HepG2 (cell line): ENCODE measurements around the gene BIN1. TPM values are rescaled to one million over a fixed set of nuclear protein-coding genes. Genes with fewer than 3 reads are reported as not detected.

Source experiments
- ATAC-seq: fragments of 200-7000 bp; cut with Tn5 transposase; 3 replicates; pipeline ENCODE4 v1.9.1; 2020; ENCODE audit warnings: mild to moderate bottlenecking, moderate library complexity
- BruUV-seq: library from RNA; stranded (reverse); fragments of 400-500 nt; replicated peaks from 2 replicates; lab custom pipeline; 2021; lab: Mats Ljungman, UMichigan
- CTCF ChIA-PET: fragments of 300-600 bp; formaldehyde crosslinking; extraction: SDS; loops from one replicate; lab custom pipeline; 2021; ENCODE audit warnings: low total read pairs, inconsistent platforms, low intra/inter-chr PET ratio; lab: Yijun Ruan, JAX
- POLR2A ChIA-PET: fragments of 350-600 bp; sonication (Branson Sonifier 250); formaldehyde crosslinking; loops from one replicate; lab custom pipeline; 2020; ENCODE audit warnings: antibody characterized with exemption, inconsistent platforms; lab: Yijun Ruan, JAX
- DNase-seq: peaks from one replicate; pipeline ENCODE4 v3.0.0-alpha.2; 2015; ENCODE audit warnings: low spot score
- FAIRE-seq: peaks from 3 replicates; lab custom pipeline; 2011; peaks lifted over from hg19 to GRCh38; lab: Jason Lieb, UNC
- H2AFZ ChIP-seq: one replicate; pipeline ENCODE4 v1.6.1; 2011; ENCODE audit warnings: low read length, inconsistent platforms
- H3K27ac ChIP-seq: fragments of 300-600 bp; 3 replicates; pipeline ENCODE4 v1.8.0; 2011; ENCODE audit warnings: mixed run types, mild to moderate bottlenecking, mixed read lengths, low read length, inconsistent platforms; ENCODE audit not compliant: insufficient read depth; ENCODE audit errors: extremely low read length
- H3K27me3 ChIP-seq, 2 experiments: fragments of 200-600 bp in 1 of 2; 2 replicates in 1 of 2; 3 replicates in 1 of 2; pipeline versions ENCODE4 v1.6.0 to v1.8.0; 2011; ENCODE audit warnings: low read length in 2 of 2, mild to moderate bottlenecking in 2 of 2, moderate library complexity in 2 of 2, inconsistent platforms in 1 of 2; ENCODE audit not compliant: insufficient read depth in 2 of 2, control insufficient read depth in 1 of 2
- H3K36me3 ChIP-seq, 2 experiments: fragments of 200-600 bp in 1 of 2; replicated peaks in 1 of 2; 2 replicates in 1 of 2; 3 replicates in 1 of 2; pipeline versions ENCODE4 v1.5.1 to v1.8.0; 2011; ENCODE audit warnings: low read length in 2 of 2, inconsistent platforms in 1 of 2; ENCODE audit not compliant: insufficient read depth in 2 of 2, control insufficient read depth in 1 of 2
- H3K4me1 ChIP-seq: 2 replicates; pipeline ENCODE4 v1.5.1; 2012; ENCODE audit warnings: low read length, inconsistent platforms; ENCODE audit not compliant: insufficient read depth
- H3K4me2 ChIP-seq: 2 replicates; pipeline ENCODE4 v1.6.0; 2011; ENCODE audit warnings: low read depth, low read length, inconsistent platforms
- H3K4me3 ChIP-seq, 3 experiments: fragments of 200-600 bp in 1 of 3; sonication (generic), shearing (Covaris generic) in 1 of 3; replicated peaks in 1 of 3; 2 replicates each; pipeline ENCODE4 v1.5.1; 2011 to 2016; ENCODE audit warnings: low read length in 3 of 3, inconsistent platforms in 2 of 3, low read depth in 2 of 3, mild to moderate bottlenecking in 2 of 3, control low read depth in 1 of 3, mixed read lengths in 1 of 3; ENCODE audit not compliant: insufficient read depth in 1 of 3
- H3K79me2 ChIP-seq: one replicate; pipeline ENCODE4 v1.6.1; 2011; ENCODE audit warnings: low read length, inconsistent platforms; ENCODE audit not compliant: insufficient read depth
- H3K9ac ChIP-seq: 2 replicates; pipeline ENCODE4 v1.6.0; 2011; ENCODE audit warnings: mild to moderate bottlenecking, low read depth, low read length, inconsistent platforms; ENCODE audit not compliant: insufficient read depth
- H3K9me3 ChIP-seq: 2 replicates; pipeline ENCODE4 v1.5.1; 2012; ENCODE audit warnings: mild to moderate bottlenecking, low read length
- H4K20me1 ChIP-seq: 2 replicates; pipeline ENCODE4 v1.6.0; 2011; ENCODE audit warnings: inconsistent platforms, mild to moderate bottlenecking, low read length, moderate library complexity; ENCODE audit not compliant: insufficient read depth
- BATF2 ChIP-seq: sonication (generic); formaldehyde crosslinking; IDR thresholded peaks from 2 replicates; pipeline ENCODE4 v1.8.0; 2022; ENCODE audit warnings: mild to moderate bottlenecking, missing genetic modification reagents, moderate library complexity
- BRF2 ChIP-seq: sonication (generic); formaldehyde crosslinking; IDR thresholded peaks from 2 replicates; pipeline ENCODE4 v1.8.1; 2022; ENCODE audit warnings: mild to moderate bottlenecking, missing genetic modification reagents
- HBP1 ChIP-seq: IDR thresholded peaks from 2 replicates; pipeline ENCODE4 v1.6.1; 2016; ENCODE audit warnings: low read depth, control low read depth
- HNRNPUL1 ChIP-seq: fragments of 200-400 bp; formaldehyde crosslinking; IDR thresholded peaks from 2 replicates; pipeline ENCODE4 v1.6.1; 2017; ENCODE audit warnings: low read depth, mild to moderate bottlenecking, low read length, moderate library complexity
- KDM5B ChIP-seq: sonication (generic); formaldehyde crosslinking; IDR thresholded peaks from 2 replicates; pipeline ENCODE4 v1.4.0; 2020; ENCODE audit warnings: missing genetic modification reagents, mild to moderate bottlenecking, borderline replicate concordance
- ZNF513 ChIP-seq: sonication (generic); formaldehyde crosslinking; conservative IDR thresholded peaks from 2 replicates; pipeline ENCODE4 v1.5.0; 2020; ENCODE audit warnings: missing genetic modification reagents
- ZNF740 ChIP-seq: sonication (generic); formaldehyde crosslinking; IDR thresholded peaks from 2 replicates; pipeline ENCODE4 v1.4.0; 2020; ENCODE audit warnings: missing genetic modification reagents
- ZSCAN20 ChIP-seq: sonication (generic); formaldehyde crosslinking; IDR thresholded peaks from 2 replicates; pipeline ENCODE4 v1.4.0; 2020; ENCODE audit warnings: missing genetic modification reagents, mild to moderate bottlenecking, borderline replicate concordance
- ZSCAN9 ChIP-seq: IDR thresholded peaks from 2 replicates; pipeline ENCODE4 v1.6.1; 2016; ENCODE audit warnings: borderline replicate concordance
- WGBS: methylation state at CpG from one replicate; pipeline ENCODE4 v1.1.6; 2017; ENCODE audit warnings: low lambda C conversion rate; 5-methylcytosine and 5-hydroxymethylcytosine counted together
- in situ Hi-C: cut with HindIII; loops from 2 replicates; pipeline ENCODE4 v1.10.0; 2017; ENCODE audit warnings: low pct_unique_long_range_greater_than_20kb; ENCODE audit not compliant: extremely low pct_ligation_motif_present
- intact Hi-C: fragments of 100-400 bp; cut with micrococcal nuclease; formaldehyde crosslinking; loops from one replicate; pipeline ENCODE4 v1.10.0; 2022; ENCODE audit not compliant: unreplicated experiment
- polyA plus RNA-seq, 8 experiments: library from polyadenylated mRNA; depleted of rRNA in 3 of 8; stranded (reverse) in 7 of 8; unstranded in 1 of 8; fragments of >200 nt; fragmentation: Illumina TruSeq in 4 of 8; extraction: Trizol in 4 of 8; gene quantifications; 2 replicates each; pipeline versions ENCODE4 v1.2.1 to v1.2.3, GENCODE V29; 2011 to 2016; ENCODE audit warnings: low read depth in 4 of 8, missing spikeins in 1 of 8, mixed read lengths in 1 of 8; ENCODE audit not compliant: insufficient read depth in 1 of 8
- total RNA-seq, 5 experiments: library from RNA; depleted of rRNA; stranded (reverse); fragments of >200 nt; fragmentation: Illumina TruSeq; extraction: Trizol; gene quantifications; 2 replicates each; pipeline ENCODE4 v1.2.3, GENCODE V29; 2016; ENCODE audit warnings: low read depth in 1 of 5
- TF ChIP-seq, protein P1 (sequence below): sonication (generic); formaldehyde crosslinking; IDR thresholded peaks from 2 replicates; pipeline ENCODE4 v1.4.0; 2020; ENCODE audit warnings: mild to moderate bottlenecking, missing genetic modification reagents, borderline replicate concordance
- TF ChIP-seq, protein P2 (sequence below): IDR thresholded peaks from 2 replicates; pipeline ENCODE4 v1.6.1; 2018; ENCODE audit warnings: missing genetic modification reagents

The BIN1 gene
- total and polyA plus RNA-seq, 2 of the 13 experiments (the other 11 are each of a cell fraction or from before 2014, with no cell fraction given) = 0.93 to 1.2 TPM

DNA sequence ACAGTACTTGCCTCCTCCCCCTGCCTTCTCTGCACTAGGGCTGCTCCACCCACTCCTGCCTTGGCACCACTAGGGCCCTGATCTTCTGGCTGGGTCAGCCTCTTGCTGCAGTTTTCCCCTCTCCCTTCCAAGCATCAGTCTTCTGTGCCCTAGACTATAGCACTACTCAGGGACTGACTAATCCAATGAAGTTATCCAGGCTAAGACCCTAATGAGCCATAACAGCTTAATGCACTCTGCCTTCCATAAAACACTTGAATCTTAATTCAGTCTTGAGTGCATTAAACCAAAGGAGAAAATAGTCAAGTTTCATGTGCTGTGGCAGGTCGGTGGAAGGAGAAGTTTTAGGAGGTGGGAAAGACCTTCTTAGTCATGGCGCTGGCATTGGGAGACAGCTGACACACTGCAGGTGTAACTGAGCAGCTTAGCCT is 95.7 kb downstream of the BIN1 start:
- BruUV-seq = no TSS peak
- CTCF ChIA-PET = no interaction called here
- H3K36me3 ChIP-seq = no peaks in the 10 kb centered on the region
- no peak for ATAC-seq
- no peaks in the 10 kb centered on the region for H3K79me2 ChIP-seq
- 74% methylated on average over 2 of the region's 2 CpGs for WGBS
- H4K20me1 ChIP-seq = no peaks in the 10 kb centered on the region
- H3K9ac ChIP-seq = no peak overlapping the region
- in situ Hi-C loops (no loop called here), intact Hi-C loops (no loop called here)
- no peak for FAIRE-seq
- H3K27ac ChIP-seq = no peak overlapping the region
- no peaks in the 10 kb centered on the region for H3K9me3 ChIP-seq
- no peak overlapping the region for H2AFZ ChIP-seq
- H3K4me1 ChIP-seq = peaks cover 27% of the 10 kb centered on the region
- no peak for DNase-seq
- POLR2A ChIA-PET = no interaction called here
- no peak overlapping the region for H3K4me3 ChIP-seq
- peaks cover 0 to 9% of the 10 kb centered on the region in 2 experiments; a peak in 1 of 5 replicates for H3K27me3 ChIP-seq
- no peak overlapping the region for H3K4me2 ChIP-seq
- no peak for TF ChIP-seq ZNF513 (CRISPR knock-in tag)
- TF ChIP-seq, protein P1, sequence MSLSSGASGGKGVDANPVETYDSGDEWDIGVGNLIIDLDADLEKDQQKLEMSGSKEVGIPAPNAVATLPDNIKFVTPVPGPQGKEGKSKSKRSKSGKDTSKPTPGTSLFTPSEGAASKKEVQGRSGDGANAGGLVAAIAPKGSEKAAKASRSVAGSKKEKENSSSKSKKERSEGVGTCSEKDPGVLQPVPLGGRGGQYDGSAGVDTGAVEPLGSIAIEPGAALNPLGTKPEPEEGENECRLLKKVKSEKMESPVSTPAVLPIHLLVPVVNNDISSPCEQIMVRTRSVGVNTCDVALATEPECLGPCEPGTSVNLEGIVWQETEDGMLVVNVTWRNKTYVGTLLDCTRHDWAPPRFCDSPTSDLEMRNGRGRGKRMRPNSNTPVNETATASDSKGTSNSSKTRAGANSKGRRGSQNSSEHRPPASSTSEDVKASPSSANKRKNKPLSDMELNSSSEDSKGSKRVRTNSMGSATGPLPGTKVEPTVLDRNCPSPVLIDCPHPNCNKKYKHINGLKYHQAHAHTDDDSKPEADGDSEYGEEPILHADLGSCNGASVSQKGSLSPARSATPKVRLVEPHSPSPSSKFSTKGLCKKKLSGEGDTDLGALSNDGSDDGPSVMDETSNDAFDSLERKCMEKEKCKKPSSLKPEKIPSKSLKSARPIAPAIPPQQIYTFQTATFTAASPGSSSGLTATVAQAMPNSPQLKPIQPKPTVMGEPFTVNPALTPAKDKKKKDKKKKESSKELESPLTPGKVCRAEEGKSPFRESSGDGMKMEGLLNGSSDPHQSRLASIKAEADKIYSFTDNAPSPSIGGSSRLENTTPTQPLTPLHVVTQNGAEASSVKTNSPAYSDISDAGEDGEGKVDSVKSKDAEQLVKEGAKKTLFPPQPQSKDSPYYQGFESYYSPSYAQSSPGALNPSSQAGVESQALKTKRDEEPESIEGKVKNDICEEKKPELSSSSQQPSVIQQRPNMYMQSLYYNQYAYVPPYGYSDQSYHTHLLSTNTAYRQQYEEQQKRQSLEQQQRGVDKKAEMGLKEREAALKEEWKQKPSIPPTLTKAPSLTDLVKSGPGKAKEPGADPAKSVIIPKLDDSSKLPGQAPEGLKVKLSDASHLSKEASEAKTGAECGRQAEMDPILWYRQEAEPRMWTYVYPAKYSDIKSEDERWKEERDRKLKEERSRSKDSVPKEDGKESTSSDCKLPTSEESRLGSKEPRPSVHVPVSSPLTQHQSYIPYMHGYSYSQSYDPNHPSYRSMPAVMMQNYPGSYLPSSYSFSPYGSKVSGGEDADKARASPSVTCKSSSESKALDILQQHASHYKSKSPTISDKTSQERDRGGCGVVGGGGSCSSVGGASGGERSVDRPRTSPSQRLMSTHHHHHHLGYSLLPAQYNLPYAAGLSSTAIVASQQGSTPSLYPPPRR (CRISPR knock-in tag) = no peak
- TF ChIP-seq ZSCAN20 (CRISPR knock-in tag) = no peak
- TF ChIP-seq ZNF740 (CRISPR knock-in tag) = no peak
- no peak for TF ChIP-seq BRF2
- no peak for TF ChIP-seq HNRNPUL1
- TF ChIP-seq KDM5B = no peak
- TF ChIP-seq ZSCAN9 = no peak
- no peak for TF ChIP-seq HBP1 (CRISPR knock-in tag)
- TF ChIP-seq, protein P2, sequence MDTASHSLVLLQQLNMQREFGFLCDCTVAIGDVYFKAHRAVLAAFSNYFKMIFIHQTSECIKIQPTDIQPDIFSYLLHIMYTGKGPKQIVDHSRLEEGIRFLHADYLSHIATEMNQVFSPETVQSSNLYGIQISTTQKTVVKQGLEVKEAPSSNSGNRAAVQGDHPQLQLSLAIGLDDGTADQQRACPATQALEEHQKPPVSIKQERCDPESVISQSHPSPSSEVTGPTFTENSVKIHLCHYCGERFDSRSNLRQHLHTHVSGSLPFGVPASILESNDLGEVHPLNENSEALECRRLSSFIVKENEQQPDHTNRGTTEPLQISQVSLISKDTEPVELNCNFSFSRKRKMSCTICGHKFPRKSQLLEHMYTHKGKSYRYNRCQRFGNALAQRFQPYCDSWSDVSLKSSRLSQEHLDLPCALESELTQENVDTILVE (CRISPR knock-in tag) = no peak
- TF ChIP-seq BATF2 = no peak
